ENCODE measurements around the gene TGFBR3L. TPM values are rescaled to one million over a fixed set of nuclear protein-coding genes. Genes with fewer than 3 reads are reported as not detected.

Gene TGFBR3L
- total RNA-seq, 4 donors from 2014 or later, result not detected

GRCh38 chr19:7965921-7966665 is 51.5 kb downstream of the TGFBR3L start:
- 93 to 95% methylated on average over 12 of the region's 12 CpGs for WGBS, 2 donors
- DNase-seq, result no peak
- Histone ChIP-seq H3K36me3 (peaks cover 45 to 51% of the 10 kb centered on the region in 2 donors), H3K4me1 (no peaks in the 10 kb centered on the region), H3K4me3 (replicated peaks in 1 of 3) (no peak overlapping the region), H3K27ac (no peak overlapping the region), H3K9me3 (no peaks in the 10 kb centered on the region), H3K27me3 (no peaks in the 10 kb centered on the region)
- TF ChIP-seq POLR2A (IDR thresholded peaks at IDR 0.05), result no peak
- intact Hi-C loops (cut with DNase I), result no loop called here

GRCh38 chr19:7968008-7968795 is 53.6 kb downstream of the TGFBR3L start:
- WGBS, 2 donors, result 93 to 94% methylated on average over 6 to 15 of the region's 15 CpGs
- intact Hi-C loops (cut with DNase I), result no loop called here
- Histone ChIP-seq H3K4me3 (replicated peaks in 1 of 3) (no peak overlapping the region), H3K4me1 (no peaks in the 10 kb centered on the region), H3K27ac (no peak overlapping the region), H3K27me3 (no peaks in the 10 kb centered on the region), H3K9me3 (no peaks in the 10 kb centered on the region), H3K36me3 (peaks cover 36 to 55% of the 10 kb centered on the region in 2 donors)
- TF ChIP-seq CTCF (IDR thresholded peaks at IDR 0.05), result no peak
- TF ChIP-seq POLR2A (IDR thresholded peaks at IDR 0.05), result no peak
- no peak for DNase-seq

Other genes with a start within 250 kb of the TGFBR3L start
- gene RETN, start 245.8 kb upstream of the TGFBR3L start, total RNA-seq, result not detected
- gene MCEMP1, start 237.7 kb upstream of the TGFBR3L start, total RNA-seq, result 1 to 10 TPM in 1 of 4 donors, under 1 TPM in 1, not detected in 2; 0.54 to 1.7 TPM
- 100 to 1,000 TPM in 2 of 4 donors, 10 to 100 TPM in 2; 46.8 to 111 (median 93.1) TPM for gene TRAPPC5, start 234.0 kb upstream of the TGFBR3L start, total RNA-seq
- not detected for gene FCER2, start 212.7 kb upstream of the TGFBR3L start, total RNA-seq
- gene CLEC4G, start 182.7 kb upstream of the TGFBR3L start, total RNA-seq, result 1 to 10 TPM in 2 of 4 donors, under 1 TPM in 2; 0.22 to 2.0 (median 0.81) TPM
- 1 to 10 TPM; 1.5 to 6.4 (median 3.3) TPM for gene CD209, start 167.3 kb upstream of the TGFBR3L start, total RNA-seq
- gene CLEC4M, start 151.6 kb upstream of the TGFBR3L start, total RNA-seq, result under 1 TPM in 1 of 4 donors, not detected in 3; 0.13 TPM
- gene EVI5L, start 84.6 kb upstream of the TGFBR3L start, total RNA-seq, result 10 to 100 TPM in 3 of 4 donors, 1 to 10 TPM in 1; 9.8 to 29.3 (median 21.8) TPM
- gene PRR36, start 40.4 kb upstream of the TGFBR3L start, total RNA-seq, result under 1 TPM; 0.13 to 0.45 (median 0.20) TPM
- 1 to 10 TPM; 1.4 to 3.3 (median 2.3) TPM for gene LRRC8E, start 26.3 kb upstream of the TGFBR3L start, total RNA-seq
- gene MAP2K7, start 11.0 kb upstream of the TGFBR3L start, total RNA-seq, result 10 to 100 TPM in 3 of 4 donors, 1 to 10 TPM in 1; 9.1 to 18.6 (median 14.9) TPM
- gene SNAPC2, start 5.5 kb downstream of the TGFBR3L start, total RNA-seq, result 10 to 100 TPM in 2 of 4 donors, 1 to 10 TPM in 2; 9.3 to 14.0 (median 11.5) TPM
- 1 to 10 TPM; 1.4 to 3.0 (median 2.0) TPM for gene CTXN1, start 11.3 kb downstream of the TGFBR3L start, total RNA-seq
- 10 to 100 TPM; 47.4 to 85.6 (median 56.6) TPM for gene TIMM44, start 28.8 kb downstream of the TGFBR3L start, total RNA-seq
- gene ELAVL1, start 90.8 kb downstream of the TGFBR3L start, total RNA-seq, result 10 to 100 TPM; 24.2 to 46.7 (median 42.4) TPM
- not detected for gene CCL25, start 137.9 kb downstream of the TGFBR3L start, total RNA-seq
- 1 to 10 TPM in 3 of 4 donors, under 1 TPM in 1; 0.13 to 8.7 (median 2.5) TPM for gene FBN3, start 234.8 kb downstream of the TGFBR3L start, total RNA-seq